Natural killer cell (primary cell): ENCODE measurements around the gene PCDHGB5. TPM values are rescaled to one million over a fixed set of nuclear protein-coding genes. Genes with fewer than 3 reads are reported as not detected.
"Not testable (repeated sequence)": the region's sequence is repeated elsewhere in the genome, so short reads cannot be mapped to it uniquely, and the experiment has no call there.

Experiments used
- ATAC-seq, 3 donors: fragments of 150-1000 bp in 2 of 3; fragments of 200-7000 bp in 1 of 3; cut with Tn5 transposase; 1 replicate in 1 of 3; 2 replicates in 2 of 3; pipeline ENCODE4 v1.10.0; 2021; ENCODE audit warnings: mild to moderate bottlenecking in 2 of 3, moderate library complexity in 2 of 3
- DNase-seq, 2 donors: peaks; one replicate each; pipeline versions ENCODE4 v3.0.0 to v3.0.0-alpha.2; 2013 to 2021; ENCODE audit warnings: mixed read lengths in 1 of 2
- H3K27ac ChIP-seq: one replicate; pipeline ENCODE4 v1.5.1; 2013; ENCODE audit warnings: mild to moderate bottlenecking, low read length
- H3K27me3 ChIP-seq: one replicate; pipeline ENCODE4 v1.6.1; 2013; ENCODE audit warnings: low read length; ENCODE audit not compliant: control insufficient read depth, insufficient read depth
- H3K36me3 ChIP-seq: one replicate; pipeline ENCODE4 v1.6.1; 2013; ENCODE audit warnings: low read length; ENCODE audit not compliant: control insufficient read depth, insufficient read depth
- H3K4me1 ChIP-seq: one replicate; pipeline ENCODE4 v1.6.1; 2013; ENCODE audit warnings: low read length; ENCODE audit not compliant: control insufficient read depth, insufficient read depth
- H3K4me3 ChIP-seq: one replicate; pipeline ENCODE4 v1.5.1; 2013; ENCODE audit warnings: low read length
- H3K9me3 ChIP-seq: one replicate; pipeline ENCODE4 v1.6.1; 2013; ENCODE audit warnings: low read length; ENCODE audit not compliant: control insufficient read depth, insufficient read depth
- H3K27ac Mint-ChIP-seq, 2 donors: one replicate each; pipeline ENCODE4 v1.8.0; 2022; ENCODE audit warnings: mild to moderate bottlenecking in 2 of 2, mixed read lengths in 2 of 2, moderate library complexity in 1 of 2
- H3K27me3 Mint-ChIP-seq, 2 donors: one replicate each; pipeline ENCODE4 v1.8.0; 2022; ENCODE audit warnings: low read depth in 2 of 2, mixed read lengths in 2 of 2
- H3K36me3 Mint-ChIP-seq: one replicate; pipeline ENCODE4 v1.8.0; 2022; ENCODE audit warnings: mixed read lengths
- H3K4me1 Mint-ChIP-seq, 2 donors: one replicate each; pipeline ENCODE4 v1.8.0; 2022; ENCODE audit warnings: mixed read lengths in 2 of 2
- H3K4me3 Mint-ChIP-seq: one replicate; pipeline ENCODE4 v1.8.0; 2022; ENCODE audit warnings: mild to moderate bottlenecking, moderate library complexity, mixed read lengths
- H3K9me3 Mint-ChIP-seq, 2 donors: one replicate each; pipeline ENCODE4 v1.8.0; 2022; ENCODE audit warnings: mixed read lengths in 2 of 2
- WGBS: methylation state at CpG from one replicate; pipeline ENCODE4 v1.1.7; 2013; ENCODE audit warnings: missing lambda C conversion rate; ENCODE audit not compliant: insufficient coverage; 5-methylcytosine and 5-hydroxymethylcytosine counted together
- intact Hi-C: fragments of 100-400 bp; cut with micrococcal nuclease; formaldehyde crosslinking; loops from one replicate; pipeline ENCODE4 v1.14.2; 2022
- total RNA-seq, 4 donors: library from RNA; stranded (reverse); fragments of 120-200 nt in 1 of 4; gene quantifications; one replicate each; pipeline versions ENCODE4 v1.2.3 to v1.2.4, GENCODE V29; 2013 to 2022
- TF ChIP-seq, protein P1 (sequence below): fragments of 200-600 bp; IDR thresholded peaks from one replicate; pipeline ENCODE4 v1.8.0; 2022; ENCODE audit warnings: antibody characterized with exemption

PCDHGB5 gene
- total RNA-seq, 3 donors from 2014 or later (not counting 1 experiment from before 2014, with no cell fraction given), result 1.3 to 4.2 (median 3.1) TPM

DNA sequence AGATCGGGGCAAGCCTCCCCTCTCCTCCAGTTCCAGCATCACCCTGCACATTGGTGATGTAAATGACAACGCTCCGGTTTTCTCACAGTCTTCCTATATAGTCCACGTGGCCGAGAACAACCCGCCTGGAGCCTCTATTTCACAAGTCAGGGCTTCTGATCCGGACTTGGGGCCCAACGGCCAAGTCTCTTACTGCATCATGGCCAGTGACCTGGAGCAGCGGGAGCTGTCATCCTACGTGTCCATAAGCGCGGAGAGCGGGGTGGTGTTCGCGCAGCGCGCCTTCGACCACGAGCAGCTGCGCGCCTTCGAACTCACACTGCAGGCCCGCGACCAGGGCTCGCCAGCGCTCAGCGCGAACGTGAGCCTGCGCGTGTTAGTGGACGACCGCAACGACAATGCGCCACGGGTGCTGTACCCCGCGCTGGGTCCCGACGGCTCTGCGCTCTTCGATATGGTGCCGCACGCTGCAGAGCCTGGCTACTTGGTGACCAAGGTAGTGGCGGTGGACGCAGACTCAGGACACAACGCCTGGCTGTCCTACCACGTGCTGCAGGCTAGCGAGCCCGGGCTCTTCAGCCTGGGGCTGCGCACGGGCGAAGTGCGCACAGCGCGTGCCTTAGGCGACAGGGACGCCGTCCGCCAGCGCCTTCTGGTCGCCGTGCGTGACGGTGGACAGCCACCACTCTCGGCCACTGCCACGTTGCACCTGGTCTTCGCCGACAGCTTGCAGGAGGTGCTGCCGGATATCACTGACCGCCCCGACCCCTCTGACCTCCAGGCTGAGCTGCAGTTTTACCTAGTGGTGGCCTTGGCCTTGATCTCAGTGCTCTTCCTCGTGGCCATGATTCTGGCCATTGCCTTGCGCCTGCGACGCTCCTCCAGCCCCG lies 8.3 kb upstream of the PCDHGB5 start:
- Mint-ChIP-seq H3K9me3 (peaks cover 0 to 8% of the 10 kb centered on the region in 2 donors), H3K27me3 (peaks cover 64 to 81% of the 10 kb centered on the region in 2 donors), H3K36me3 (peaks cover 7% of the 10 kb centered on the region), H3K27ac (no peak overlapping the region), H3K4me3 (no peak overlapping the region), H3K4me1 (no peaks in the 10 kb centered on the region)
- no peak overlapping the region for H3K4me3 ChIP-seq
- DNase-seq, result no peak
- peaks cover 60% of the 10 kb centered on the region for H3K27me3 ChIP-seq
- H3K9me3 ChIP-seq, result peaks cover 44% of the 10 kb centered on the region
- no peak for ATAC-seq
- H3K36me3 ChIP-seq, result no peaks in the 10 kb centered on the region
- WGBS, result 50% methylated on average over 77 of the region's 77 CpGs
- TF ChIP-seq, protein P1, sequence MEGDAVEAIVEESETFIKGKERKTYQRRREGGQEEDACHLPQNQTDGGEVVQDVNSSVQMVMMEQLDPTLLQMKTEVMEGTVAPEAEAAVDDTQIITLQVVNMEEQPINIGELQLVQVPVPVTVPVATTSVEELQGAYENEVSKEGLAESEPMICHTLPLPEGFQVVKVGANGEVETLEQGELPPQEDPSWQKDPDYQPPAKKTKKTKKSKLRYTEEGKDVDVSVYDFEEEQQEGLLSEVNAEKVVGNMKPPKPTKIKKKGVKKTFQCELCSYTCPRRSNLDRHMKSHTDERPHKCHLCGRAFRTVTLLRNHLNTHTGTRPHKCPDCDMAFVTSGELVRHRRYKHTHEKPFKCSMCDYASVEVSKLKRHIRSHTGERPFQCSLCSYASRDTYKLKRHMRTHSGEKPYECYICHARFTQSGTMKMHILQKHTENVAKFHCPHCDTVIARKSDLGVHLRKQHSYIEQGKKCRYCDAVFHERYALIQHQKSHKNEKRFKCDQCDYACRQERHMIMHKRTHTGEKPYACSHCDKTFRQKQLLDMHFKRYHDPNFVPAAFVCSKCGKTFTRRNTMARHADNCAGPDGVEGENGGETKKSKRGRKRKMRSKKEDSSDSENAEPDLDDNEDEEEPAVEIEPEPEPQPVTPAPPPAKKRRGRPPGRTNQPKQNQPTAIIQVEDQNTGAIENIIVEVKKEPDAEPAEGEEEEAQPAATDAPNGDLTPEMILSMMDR, result no peak
- intact Hi-C loops, result loop anchor here (5.0 kb wide), 1 partner anchor 33 kb away; the partner anchor contains the start of gene PCDHGA11
- no peak overlapping the region for H3K27ac ChIP-seq
- H3K4me1 ChIP-seq, result no peaks in the 10 kb centered on the region

DNA sequence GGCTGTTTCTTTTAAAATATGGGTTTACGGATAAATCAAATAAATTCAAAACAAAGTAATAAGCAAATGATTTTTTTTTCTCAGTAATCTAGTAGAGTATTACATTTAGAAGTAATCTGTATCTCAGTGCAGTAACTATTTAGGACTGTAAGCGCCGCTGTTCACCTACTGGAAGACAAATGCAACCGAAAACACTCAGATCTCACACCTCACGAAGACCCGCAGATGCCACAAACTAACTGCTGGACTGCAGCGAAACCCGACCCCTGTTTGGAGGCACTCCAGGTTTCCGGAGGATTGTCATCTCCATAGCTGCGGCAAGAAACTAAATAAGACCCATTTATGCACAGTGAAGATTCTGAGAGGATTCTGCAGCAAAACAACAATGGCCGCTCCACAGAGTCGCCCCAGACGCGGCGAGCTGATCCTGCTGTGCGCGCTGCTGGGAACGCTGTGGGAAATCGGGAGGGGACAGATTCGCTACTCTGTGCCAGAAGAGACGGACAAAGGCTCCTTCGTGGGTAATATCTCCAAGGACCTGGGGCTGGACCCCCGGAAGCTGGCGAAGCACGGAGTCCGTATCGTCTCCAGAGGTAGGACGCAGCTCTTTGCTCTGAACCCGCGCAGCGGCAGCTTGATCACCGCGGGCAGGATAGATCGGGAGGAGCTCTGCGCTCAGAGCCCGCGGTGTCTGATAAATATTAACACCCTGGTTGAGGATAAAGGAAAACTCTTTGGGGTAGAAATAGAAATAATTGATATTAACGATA lies 5.1 kb upstream of the PCDHGB5 start, which contains the start of gene PCDHGA8:
Gene PCDHGA8, plus strand, starts transcription at position 205 of the 770 bp plus-strand sequence. Its CDS starts 181 bp downstream, at position 386.
- Mint-ChIP-seq H3K4me3 (peak within 1 kb of the TSS; percentile 71), H3K4me1 (no peaks in the 10 kb centered on the region), H3K36me3 (peaks cover 7% of the 10 kb centered on the region), H3K27me3 (peaks cover 51 to 73% of the 10 kb centered on the region in 2 donors), H3K9me3 (peaks cover 0 to 5% of the 10 kb centered on the region in 2 donors), H3K27ac (no peak within 1 kb of the TSS)
- H3K9me3 ChIP-seq, result peaks cover 39% of the 10 kb centered on the region
- no peak within 1 kb of the TSS for H3K27ac ChIP-seq
- WGBS, result 39% methylated on average over 37 of the region's 38 CpGs
- peaks cover 63% of the 10 kb centered on the region for H3K27me3 ChIP-seq
- ATAC-seq (peak in 2 of 3 donors; percentile 47 to 58), DNase-seq (no peak)
- no peaks in the 10 kb centered on the region for H3K4me1 ChIP-seq
- H3K36me3 ChIP-seq, result no peaks in the 10 kb centered on the region
- H3K4me3 ChIP-seq, result no peak within 1 kb of the TSS
- intact Hi-C loops, result no loop called here
- TF ChIP-seq, protein P1, result no peak

DNA sequence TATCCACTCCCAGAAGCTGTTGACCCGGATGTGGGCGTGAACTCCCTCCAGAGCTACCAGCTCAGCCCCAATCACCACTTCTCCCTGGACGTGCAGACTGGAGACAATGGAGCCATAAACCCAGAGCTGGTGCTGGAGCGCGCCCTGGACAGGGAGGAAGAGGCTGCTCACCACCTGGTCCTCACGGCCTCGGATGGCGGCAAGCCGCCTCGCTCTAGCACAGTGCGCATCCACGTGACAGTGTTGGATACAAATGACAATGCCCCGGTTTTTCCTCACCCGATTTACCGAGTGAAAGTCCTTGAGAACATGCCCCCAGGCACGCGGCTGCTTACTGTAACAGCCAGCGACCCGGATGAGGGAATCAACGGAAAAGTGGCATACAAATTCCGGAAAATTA lies 4.5 kb upstream of the PCDHGB5 start:
- no peaks in the 10 kb centered on the region for H3K4me1 ChIP-seq
- peaks cover 0 to 5% of the 10 kb centered on the region in 2 donors for H3K9me3 Mint-ChIP-seq
- H3K27me3 ChIP-seq, result peaks cover 64% of the 10 kb centered on the region
- H3K36me3 ChIP-seq, result no peaks in the 10 kb centered on the region
- 41% methylated on average over 21 of the region's 21 CpGs for WGBS
- intact Hi-C loops, result no loop called here
- H3K4me3 Mint-ChIP-seq, result no peak overlapping the region
- no peak for ATAC-seq
- no peak overlapping the region for H3K27ac ChIP-seq
- TF ChIP-seq, protein P1, result no peak
- no peak for DNase-seq
- peaks cover 38% of the 10 kb centered on the region for H3K9me3 ChIP-seq
- no peak overlapping the region for H3K4me3 ChIP-seq
- H3K27me3 Mint-ChIP-seq, result peaks cover 49 to 71% of the 10 kb centered on the region in 2 donors
- no peaks in the 10 kb centered on the region for H3K4me1 Mint-ChIP-seq
- H3K27ac Mint-ChIP-seq, result no peak overlapping the region
- peaks cover 7% of the 10 kb centered on the region for H3K36me3 Mint-ChIP-seq

- H3K4me1 ChIP-seq, H3K9me3 Mint-ChIP-seq, H3K27ac ChIP-seq, ATAC-seq, H3K4me3 ChIP-seq, H3K36me3 ChIP-seq, H3K36me3 Mint-ChIP-seq, H3K4me3 Mint-ChIP-seq, H3K4me1 Mint-ChIP-seq, H3K27ac Mint-ChIP-seq, intact Hi-C loops: not testable (repeated sequence)
- peaks cover 49 to 62% of the 10 kb centered on the region in 2 donors for H3K27me3 Mint-ChIP-seq
- peaks cover 37% of the 10 kb centered on the region for H3K9me3 ChIP-seq
- peaks cover 69% of the 10 kb centered on the region for H3K27me3 ChIP-seq
- peak in 1 of 2 donors; percentile 13 for DNase-seq
- WGBS, result 42% methylated on average over 40 of the region's 53 CpGs
Observed at GRCh38 chr5:141394401-141395187, 3.2 kb upstream of the PCDHGB5 start.
